Measurements from ENCODE around the gene MFAP4.

The MFAP4 gene

GRCh38 chr17:19345067-19345460 lies 41.9 kb downstream of the MFAP4 start:
- TF ChIP-seq, protein P1, sequence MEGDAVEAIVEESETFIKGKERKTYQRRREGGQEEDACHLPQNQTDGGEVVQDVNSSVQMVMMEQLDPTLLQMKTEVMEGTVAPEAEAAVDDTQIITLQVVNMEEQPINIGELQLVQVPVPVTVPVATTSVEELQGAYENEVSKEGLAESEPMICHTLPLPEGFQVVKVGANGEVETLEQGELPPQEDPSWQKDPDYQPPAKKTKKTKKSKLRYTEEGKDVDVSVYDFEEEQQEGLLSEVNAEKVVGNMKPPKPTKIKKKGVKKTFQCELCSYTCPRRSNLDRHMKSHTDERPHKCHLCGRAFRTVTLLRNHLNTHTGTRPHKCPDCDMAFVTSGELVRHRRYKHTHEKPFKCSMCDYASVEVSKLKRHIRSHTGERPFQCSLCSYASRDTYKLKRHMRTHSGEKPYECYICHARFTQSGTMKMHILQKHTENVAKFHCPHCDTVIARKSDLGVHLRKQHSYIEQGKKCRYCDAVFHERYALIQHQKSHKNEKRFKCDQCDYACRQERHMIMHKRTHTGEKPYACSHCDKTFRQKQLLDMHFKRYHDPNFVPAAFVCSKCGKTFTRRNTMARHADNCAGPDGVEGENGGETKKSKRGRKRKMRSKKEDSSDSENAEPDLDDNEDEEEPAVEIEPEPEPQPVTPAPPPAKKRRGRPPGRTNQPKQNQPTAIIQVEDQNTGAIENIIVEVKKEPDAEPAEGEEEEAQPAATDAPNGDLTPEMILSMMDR (conservative IDR thresholded peaks at IDR 0.05; ENCODE audit: low read length) = no peak
- no peak for TF ChIP-seq EZH2phosphoT487 (IDR thresholded peaks at IDR 0.05; ENCODE audit: borderline replicate concordance)

DNA sequence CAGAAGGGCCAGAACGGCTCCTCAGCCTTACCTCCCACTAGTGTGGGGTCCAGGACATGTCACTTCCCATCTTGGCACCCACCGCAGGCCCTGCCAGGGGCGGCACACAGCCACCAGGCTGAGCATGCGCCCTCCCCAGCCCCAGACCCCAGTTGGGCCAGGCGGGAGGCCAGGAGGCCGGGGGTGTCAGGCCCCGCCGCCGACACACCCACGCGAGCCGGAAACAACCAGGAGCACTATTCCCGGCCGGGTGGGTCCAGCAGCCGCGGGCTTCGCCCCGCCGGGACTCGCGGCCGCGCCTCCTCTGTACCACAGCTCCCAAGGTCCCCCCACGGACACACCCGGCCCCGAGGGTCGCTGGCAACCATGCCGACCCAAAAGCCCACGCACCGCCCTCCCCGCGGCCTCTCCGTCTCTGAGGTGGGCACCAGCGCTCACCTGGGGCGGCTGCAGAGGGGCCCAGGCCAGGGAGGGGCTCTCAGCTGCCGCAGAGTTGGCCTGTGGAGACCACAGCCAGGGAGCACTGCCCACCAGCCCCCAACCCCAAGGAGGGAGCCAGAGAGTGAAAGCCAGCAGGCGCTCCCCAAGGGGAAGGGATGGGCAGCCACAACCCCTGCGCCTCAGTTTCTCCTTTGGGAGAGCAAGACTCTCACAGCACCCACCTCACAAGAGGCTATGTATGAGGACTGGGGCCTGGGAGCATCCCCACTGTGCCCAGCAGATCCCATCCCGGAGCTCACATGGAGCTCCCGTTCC lies 42.5 kb downstream of the MFAP4 start:
- Histone ChIP-seq H3K36me3 (ENCODE audit: insufficient read depth, low read length) (no peaks in the 10 kb centered on the region), H2AFZ (ENCODE audit: low read length) (no peak overlapping the region), H3K27me3 (ENCODE audit: insufficient read depth, low read length, poor library complexity, severe bottlenecking) (no peaks in the 10 kb centered on the region), H3K79me2 (ENCODE audit: insufficient read depth, low read length) (no peaks in the 10 kb centered on the region), H3K4me2 (ENCODE audit: low read depth, low read length, poor library complexity, severe bottlenecking) (no peak overlapping the region), H3K9ac (ENCODE audit: low read depth, low read length, poor library complexity, severe bottlenecking) (no peak overlapping the region), H3K4me3 (ENCODE audit: low read length, poor library complexity, severe bottlenecking) (no peak overlapping the region), H3F3A (ENCODE audit: low read depth) (no peaks in the 10 kb centered on the region), H3K9me2 (replicated peaks; ENCODE audit: low read depth, low read length) (no peaks in the 10 kb centered on the region), H3K9me3 (ENCODE audit: insufficient read depth, low read depth, low read length) (no peaks in the 10 kb centered on the region), H4K20me1 (ENCODE audit: insufficient read depth, low read length, poor library complexity, severe bottlenecking) (no peaks in the 10 kb centered on the region), H3K4me1 (ENCODE audit: insufficient read depth, low read length, poor library complexity, severe bottlenecking) (no peaks in the 10 kb centered on the region)
- TF ChIP-seq EZH2phosphoT487 (IDR thresholded peaks at IDR 0.05; ENCODE audit: borderline replicate concordance) = no peak
- TF ChIP-seq, protein P1 (conservative IDR thresholded peaks at IDR 0.05; ENCODE audit: low read length) = no peak

More at GRCh38 chr17:19345067-19345460, 41.9 kb downstream of the MFAP4 start:
- no peaks in the 10 kb centered on the region for H3K9me3 ChIP-seq (ENCODE audit: insufficient read depth, low read depth, low read length)
- no peaks in the 10 kb centered on the region for H3F3A ChIP-seq (ENCODE audit: low read depth)
- no peak overlapping the region for H3K9ac ChIP-seq (ENCODE audit: low read depth, low read length, poor library complexity, severe bottlenecking)
- H3K4me3 ChIP-seq (ENCODE audit: low read length, poor library complexity, severe bottlenecking) = no peak overlapping the region
- H3K9me2 ChIP-seq (replicated peaks; ENCODE audit: low read depth, low read length) = no peaks in the 10 kb centered on the region
- H3K27me3 ChIP-seq (ENCODE audit: insufficient read depth, low read length, poor library complexity, severe bottlenecking) = no peaks in the 10 kb centered on the region
- no peak overlapping the region for H3K4me2 ChIP-seq (ENCODE audit: low read depth, low read length, poor library complexity, severe bottlenecking)
- no peak overlapping the region for H2AFZ ChIP-seq (ENCODE audit: low read length)
- H3K36me3 ChIP-seq (ENCODE audit: insufficient read depth, low read length) = no peaks in the 10 kb centered on the region
- H4K20me1 ChIP-seq (ENCODE audit: insufficient read depth, low read length, poor library complexity, severe bottlenecking) = no peaks in the 10 kb centered on the region
- no peaks in the 10 kb centered on the region for H3K79me2 ChIP-seq (ENCODE audit: insufficient read depth, low read length)
- no peaks in the 10 kb centered on the region for H3K4me1 ChIP-seq (ENCODE audit: insufficient read depth, low read length, poor library complexity, severe bottlenecking)

- H3K9me3 ChIP-seq (ENCODE audit: insufficient read depth, low read depth, low read length) = no peaks in the 10 kb centered on the region
- no peaks in the 10 kb centered on the region for H4K20me1 ChIP-seq (ENCODE audit: insufficient read depth, low read length, poor library complexity, severe bottlenecking)
- no peak overlapping the region for H2AFZ ChIP-seq (ENCODE audit: low read length)
- TF ChIP-seq, protein P1 (conservative IDR thresholded peaks at IDR 0.05; ENCODE audit: low read length) = no peak
- TF ChIP-seq EZH2phosphoT487 (IDR thresholded peaks at IDR 0.05; ENCODE audit: borderline replicate concordance) = no peak
- H3K9ac ChIP-seq (ENCODE audit: low read depth, low read length, poor library complexity, severe bottlenecking) = no peak overlapping the region
- no peak overlapping the region for H3K4me3 ChIP-seq (ENCODE audit: low read length, poor library complexity, severe bottlenecking)
- H3K9me2 ChIP-seq (replicated peaks; ENCODE audit: low read depth, low read length) = no peaks in the 10 kb centered on the region
- no peaks in the 10 kb centered on the region for H3K4me1 ChIP-seq (ENCODE audit: insufficient read depth, low read length, poor library complexity, severe bottlenecking)
- no peaks in the 10 kb centered on the region for H3K27me3 ChIP-seq (ENCODE audit: insufficient read depth, low read length, poor library complexity, severe bottlenecking)
- H3F3A ChIP-seq (ENCODE audit: low read depth) = no peaks in the 10 kb centered on the region
- no peak overlapping the region for H3K4me2 ChIP-seq (ENCODE audit: low read depth, low read length, poor library complexity, severe bottlenecking)
- no peaks in the 10 kb centered on the region for H3K79me2 ChIP-seq (ENCODE audit: insufficient read depth, low read length)
- H3K36me3 ChIP-seq (ENCODE audit: insufficient read depth, low read length) = no peaks in the 10 kb centered on the region
Observed at GRCh38 chr17:19343671-19344151, 43.3 kb downstream of the MFAP4 start.

All from Loucy (cell line).